Bone marrow (tissue), 2 donors: Measurements from ENCODE around the gene SEPTIN7.
A peak's percentile ranks its signal among the peaks of the same experiment; 100 is the strongest.

Experiments used
- DNase-seq, 2 donors: peaks; one replicate each; lab custom pipeline; 2025; lab: John Stamatoyannopoulos, UW

The SEPTIN7 gene

GRCh38 chr7:35787925-35788324, 12.9 kb upstream of the SEPTIN7 start:
- DNase-seq, result no peak

DNA sequence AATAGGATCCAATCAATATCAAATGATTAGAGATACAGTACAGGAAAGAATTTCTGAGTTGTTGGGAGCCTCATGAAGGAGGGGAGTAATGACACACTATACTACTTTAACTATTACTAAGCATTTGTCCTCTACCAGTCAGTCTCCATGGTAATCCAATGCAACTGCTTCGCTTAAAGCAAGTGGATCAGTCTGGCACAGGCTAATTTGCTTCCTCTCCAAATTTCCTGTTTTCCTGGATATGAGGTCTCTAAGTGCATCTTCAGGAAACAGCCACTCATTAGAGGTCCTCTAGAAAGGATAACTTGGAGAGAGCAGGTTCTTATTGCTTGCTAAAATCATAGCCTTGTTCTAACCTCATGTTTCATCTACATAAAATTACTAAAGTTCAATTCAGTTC, 8.4 kb upstream of the SEPTIN7 start:
- DNase-seq, result no peak

DNA sequence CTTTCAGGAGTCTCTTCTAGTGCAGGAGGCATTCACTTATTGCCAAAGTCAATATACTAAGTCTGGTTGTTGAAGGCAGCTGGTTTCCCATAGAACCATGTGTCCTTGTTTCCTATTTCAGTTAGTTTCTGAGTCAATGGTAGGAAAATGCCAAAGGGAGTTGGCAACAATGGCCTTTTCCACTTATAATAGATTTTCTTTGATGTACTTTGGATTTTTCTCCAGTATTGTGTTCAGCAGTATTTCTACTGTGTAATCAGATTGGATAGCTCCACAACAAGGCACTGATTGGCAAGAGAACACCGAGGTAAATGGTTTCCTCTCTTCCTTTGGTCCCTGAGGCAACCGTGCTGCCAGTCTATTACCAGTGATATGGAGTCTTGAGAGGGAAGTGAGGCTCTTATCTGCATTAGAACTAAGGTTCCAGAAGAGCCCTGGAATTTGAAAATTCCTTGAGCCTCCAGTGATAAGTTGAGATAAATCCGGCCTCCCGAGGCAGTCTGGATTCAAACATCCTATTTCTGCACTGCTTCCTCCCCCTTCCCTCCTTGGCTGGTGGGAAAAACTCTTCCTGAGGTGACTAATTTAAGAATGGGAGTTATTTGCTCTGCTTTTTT, 7.9 kb upstream of the SEPTIN7 start:
- DNase-seq, result no peak

- no peak for DNase-seq
These were observed 3.5 kb upstream of the SEPTIN7 start for GRCh38 chr7:35797311-35797710.

DNA sequence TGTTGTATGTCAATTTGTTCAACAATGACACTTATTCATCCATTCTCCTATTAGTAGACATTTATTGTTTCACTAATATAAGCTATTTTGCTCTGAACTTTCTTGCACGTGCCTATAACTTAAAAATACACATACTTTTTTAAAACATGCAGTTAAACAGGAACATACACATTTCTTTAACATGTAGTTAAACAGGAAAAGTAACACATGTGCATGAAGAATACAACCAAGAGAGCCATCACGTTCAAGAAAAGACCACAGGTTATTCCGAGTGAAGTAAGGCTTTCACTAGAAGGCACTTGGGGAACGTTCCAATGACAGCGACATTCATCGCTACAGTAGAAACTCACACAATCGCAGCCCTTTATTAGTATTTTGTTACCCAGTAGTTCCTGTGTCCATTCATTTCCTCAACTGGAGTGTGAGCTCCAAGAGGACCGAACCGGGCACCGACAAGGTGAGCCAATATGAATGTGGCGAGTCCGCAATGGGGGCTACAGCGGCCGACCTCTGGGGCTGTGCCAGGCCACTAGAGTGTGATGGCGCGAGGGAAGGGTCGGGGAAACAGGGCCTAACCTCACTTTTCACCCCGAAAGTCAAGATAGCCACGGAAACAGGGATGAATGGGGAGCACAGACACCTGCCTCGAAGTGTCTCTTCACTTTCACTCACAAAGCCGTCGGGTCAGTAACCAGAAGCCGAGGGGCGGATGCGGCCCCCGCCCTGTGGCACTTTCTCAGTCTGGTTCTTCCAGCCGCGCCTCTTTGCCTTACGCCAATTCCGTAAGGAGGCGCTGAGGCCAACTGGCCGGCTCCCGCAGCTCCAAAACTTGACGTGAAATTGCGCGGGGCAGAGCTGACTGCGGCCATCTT, 775 bp upstream of the SEPTIN7 start:
- DNase-seq, result no peak

DNA sequence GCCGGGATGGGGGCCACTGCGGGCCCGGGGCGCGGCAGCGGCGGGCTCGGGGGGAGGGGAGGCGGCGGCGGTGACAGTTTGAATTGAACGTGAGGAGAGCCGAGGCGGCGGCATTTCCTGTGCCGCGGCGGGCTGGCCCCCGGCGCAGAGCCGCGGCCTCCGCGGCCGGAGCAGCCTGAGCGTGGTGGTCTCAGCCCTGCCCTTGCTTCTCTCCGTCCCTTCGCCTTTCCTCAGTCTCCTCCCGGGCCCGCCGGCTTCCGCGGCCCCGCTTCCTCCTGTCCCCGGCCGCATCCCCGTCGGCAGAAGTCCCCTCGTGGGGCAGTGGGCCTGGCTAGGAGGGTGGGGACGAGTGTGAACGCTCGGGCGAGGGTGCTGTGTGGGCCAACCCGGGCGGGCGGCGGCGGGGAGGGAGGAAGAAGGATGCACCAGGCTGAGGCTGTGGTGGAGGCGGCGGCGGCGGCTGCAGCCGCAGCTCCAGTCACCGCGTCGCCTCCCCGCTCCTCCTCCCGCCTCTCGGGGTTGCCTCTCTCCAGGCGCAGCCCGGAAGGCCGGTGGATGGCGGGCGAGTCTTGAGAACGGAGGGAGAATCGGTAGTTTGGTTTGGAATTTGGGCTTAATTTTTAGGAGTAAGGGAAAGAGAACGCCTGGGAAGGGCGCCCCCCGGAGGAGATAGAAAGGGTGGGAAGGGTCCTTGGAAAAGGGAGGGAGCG, 690 bp downstream of the SEPTIN7 start:
- peak; percentile 63 to 83 for DNase-seq

GRCh38 chr7:35802102-35802466, 1.2 kb downstream of the SEPTIN7 start:
- no peak for DNase-seq

GRCh38 chr7:35802649-35803048, 1.8 kb downstream of the SEPTIN7 start:
- DNase-seq, result no peak

- DNase-seq, result no peak
These were observed 3.5 kb downstream of the SEPTIN7 start for GRCh38 chr7:35804231-35804970.

DNA sequence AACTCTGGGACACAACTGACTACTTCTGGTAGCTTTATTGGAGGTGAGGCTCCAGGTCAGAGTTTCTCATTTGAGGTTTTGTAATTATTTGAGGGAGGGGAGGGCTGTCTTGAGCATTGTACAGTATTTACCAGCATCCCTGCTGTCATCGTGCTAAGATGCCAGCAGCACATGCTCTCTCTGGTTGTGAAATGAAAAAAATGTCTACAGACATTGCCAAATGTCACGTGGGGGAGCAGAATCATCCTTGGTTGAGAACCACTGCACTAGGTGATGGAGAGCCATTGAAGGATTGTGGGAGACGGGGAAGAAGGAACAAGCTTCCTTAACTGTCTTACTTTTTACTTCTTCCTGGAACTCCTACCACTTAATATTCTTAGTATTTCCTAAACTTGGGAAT, 5.0 kb downstream of the SEPTIN7 start:
- no peak for DNase-seq

GRCh38 chr7:35816514-35816913, 15.7 kb downstream of the SEPTIN7 start:
- DNase-seq, result no peak

GRCh38 chr7:35817181-35817580, 16.3 kb downstream of the SEPTIN7 start:
- no peak for DNase-seq

- no peak for DNase-seq
These were observed 17.1 kb downstream of the SEPTIN7 start for GRCh38 chr7:35817930-35818329.

GRCh38 chr7:35818513-35818912, 17.7 kb downstream of the SEPTIN7 start:
- DNase-seq, result no peak

GRCh38 chr7:35819310-35819709, 18.5 kb downstream of the SEPTIN7 start:
- DNase-seq, result no peak

DNA sequence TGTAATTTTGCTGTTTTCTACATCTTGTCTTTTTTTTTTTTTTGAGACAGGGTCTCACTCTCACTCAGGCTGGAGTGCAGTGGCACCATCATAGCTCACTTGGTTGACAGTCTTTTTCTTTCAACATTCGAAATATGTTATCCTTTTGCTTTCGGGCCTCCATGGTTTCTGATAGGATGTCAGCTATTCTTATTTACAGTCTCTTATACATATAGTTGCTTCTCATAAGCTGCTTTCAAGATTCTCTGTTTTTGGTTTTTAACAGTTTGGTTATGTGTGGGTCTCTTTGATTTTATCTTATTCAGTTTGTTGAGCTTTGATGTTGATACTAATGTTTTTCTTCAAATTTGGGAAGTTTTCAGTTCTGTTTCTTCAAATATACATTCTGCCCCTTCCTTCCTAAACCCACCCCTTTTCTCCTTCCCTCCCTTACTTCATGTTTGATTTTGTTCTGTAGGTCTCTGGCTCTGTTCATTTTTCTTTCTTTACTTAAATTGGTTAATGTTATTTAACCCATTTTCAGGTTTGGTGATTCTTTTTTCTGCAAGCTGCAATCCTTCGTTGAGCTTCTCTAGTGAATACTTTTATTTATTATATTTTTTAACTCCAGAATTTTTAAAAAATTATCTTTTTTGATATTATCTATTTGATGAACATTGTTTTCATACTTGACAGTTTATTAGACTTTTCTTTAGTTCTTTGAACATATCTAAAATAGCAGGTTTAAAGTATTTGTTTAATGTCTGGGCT, 19.3 kb downstream of the SEPTIN7 start:
- no peak for DNase-seq

GRCh38 chr7:35820858-35821257, 20.0 kb downstream of the SEPTIN7 start:
- DNase-seq, result no peak

DNA sequence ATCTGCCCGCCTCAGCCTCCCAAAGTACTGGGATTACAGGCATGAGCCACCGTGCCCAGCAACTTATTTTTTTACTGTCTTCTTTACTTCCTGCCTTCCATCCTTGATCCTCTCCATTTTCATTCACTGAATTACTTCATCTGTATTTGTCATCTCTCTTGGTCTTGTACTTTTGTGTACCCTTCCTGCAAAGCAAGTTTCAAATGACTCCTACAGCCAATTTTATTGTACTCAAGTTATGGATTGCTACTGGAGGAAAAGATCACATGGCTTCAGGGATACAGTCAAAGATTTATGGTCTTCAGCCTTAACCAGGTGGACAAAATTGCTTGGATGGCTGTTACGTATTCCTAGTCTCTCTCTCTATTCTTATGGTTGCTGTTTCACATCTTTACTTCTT, 22.6 kb downstream of the SEPTIN7 start:
- no peak for DNase-seq

GRCh38 chr7:35825974-35826373, 25.1 kb downstream of the SEPTIN7 start:
- no peak for DNase-seq

DNA sequence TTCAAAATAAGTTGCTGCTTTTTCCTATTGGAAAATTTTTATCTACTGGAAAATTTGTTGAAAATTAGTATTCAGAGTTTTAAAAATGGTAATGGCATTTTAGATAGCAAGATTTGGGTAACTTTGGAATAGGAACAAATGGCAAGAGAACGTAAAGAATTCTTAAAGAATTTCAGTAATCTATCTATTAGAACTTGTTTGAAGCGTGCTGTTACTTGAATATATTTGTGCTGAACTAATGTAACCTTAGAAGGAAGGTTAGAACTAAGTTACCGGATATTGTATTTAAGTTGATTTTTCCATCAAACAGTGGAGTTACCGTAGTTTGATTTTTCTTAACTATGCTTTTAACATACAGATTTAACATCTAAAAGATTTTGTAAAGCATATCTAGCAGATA, 25.9 kb downstream of the SEPTIN7 start:
- DNase-seq, result no peak

DNA sequence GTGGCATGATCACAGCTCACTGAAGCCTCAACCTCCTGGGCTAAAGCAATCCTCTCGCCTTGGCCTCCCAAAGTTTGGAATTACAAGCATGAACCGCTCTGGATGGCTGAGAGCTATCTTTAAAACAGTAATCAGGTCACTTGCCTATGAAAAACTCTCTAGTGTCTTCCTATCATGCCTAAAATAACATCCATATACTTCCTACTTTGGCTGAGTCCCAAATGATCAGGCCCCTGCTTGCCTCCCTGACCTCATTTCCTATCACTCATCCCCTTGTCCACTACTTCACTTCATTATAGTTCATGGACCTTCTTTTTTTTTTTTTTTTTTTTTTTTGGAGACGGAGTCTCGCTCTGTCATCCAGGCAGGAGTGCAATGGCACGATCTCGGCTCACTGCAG, 28.0 kb downstream of the SEPTIN7 start:
- DNase-seq, result no peak

DNA sequence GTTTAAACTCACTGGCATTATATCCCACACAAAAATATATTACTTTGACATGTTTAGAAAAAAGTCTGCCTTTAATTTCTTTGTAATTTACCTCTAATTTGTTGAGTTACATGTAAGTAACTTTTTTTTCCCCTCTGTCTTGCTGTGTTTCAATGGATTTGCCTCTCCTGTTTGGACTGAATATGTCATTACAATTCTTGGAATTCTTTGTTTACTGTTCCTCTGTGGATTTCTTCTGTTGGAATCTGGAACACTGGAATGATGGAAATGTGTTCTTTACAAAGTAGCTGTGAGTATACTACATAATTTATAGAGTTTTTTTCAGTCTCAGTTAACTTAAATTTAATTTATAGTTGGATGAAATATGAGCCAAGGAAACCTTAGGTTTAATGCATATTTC, 30.4 kb downstream of the SEPTIN7 start:
- no peak for DNase-seq
